NT2/D1 (cell line): ENCODE measurements around the gene AKT1.

ENCODE experiments used
- DNase-seq: peaks from one replicate; pipeline ENCODE4 v3.0.0-alpha.2; 2011; ENCODE audit warnings: low read depth, low spot score
- H3K27me3 ChIP-seq: 2 replicates; pipeline ENCODE4 v1.6.0; 2011; ENCODE audit warnings: mild to moderate bottlenecking; ENCODE audit not compliant: insufficient read length, insufficient read depth
- H3K36me3 ChIP-seq: 2 replicates; pipeline ENCODE4 v1.6.1; 2011; ENCODE audit warnings: mild to moderate bottlenecking, low read length, mixed read lengths; ENCODE audit not compliant: insufficient read depth, insufficient read length
- H3K4me1 ChIP-seq: 2 replicates; pipeline ENCODE4 v1.5.1; 2011; ENCODE audit not compliant: insufficient read depth, insufficient read length
- H3K4me3 ChIP-seq: 2 replicates; pipeline ENCODE4 v1.5.1; 2011; ENCODE audit warnings: low read depth; ENCODE audit not compliant: insufficient read length
- H3K9ac ChIP-seq: 2 replicates; pipeline ENCODE4 v1.6.0; 2011; ENCODE audit warnings: low read depth; ENCODE audit not compliant: insufficient read length
- H3K9me3 ChIP-seq: 2 replicates; pipeline ENCODE4 v1.5.1; 2011; ENCODE audit warnings: mild to moderate bottlenecking, low read length; ENCODE audit not compliant: insufficient read depth
- SUZ12 ChIP-seq: IDR thresholded peaks from 2 replicates; pipeline ENCODE4 v1.6.1; 2011; ENCODE audit not compliant: insufficient read length, insufficient read depth; ENCODE audit errors: extremely low read depth
- YY1 ChIP-seq: IDR thresholded peaks from 2 replicates; pipeline ENCODE4 v1.6.1; 2011; ENCODE audit not compliant: insufficient read length, insufficient read depth
- ZNF274 ChIP-seq: IDR thresholded peaks from 2 replicates; pipeline ENCODE4 v1.6.1; 2011; ENCODE audit warnings: mild to moderate bottlenecking, low read depth, low read length

AKT1 gene

DNA sequence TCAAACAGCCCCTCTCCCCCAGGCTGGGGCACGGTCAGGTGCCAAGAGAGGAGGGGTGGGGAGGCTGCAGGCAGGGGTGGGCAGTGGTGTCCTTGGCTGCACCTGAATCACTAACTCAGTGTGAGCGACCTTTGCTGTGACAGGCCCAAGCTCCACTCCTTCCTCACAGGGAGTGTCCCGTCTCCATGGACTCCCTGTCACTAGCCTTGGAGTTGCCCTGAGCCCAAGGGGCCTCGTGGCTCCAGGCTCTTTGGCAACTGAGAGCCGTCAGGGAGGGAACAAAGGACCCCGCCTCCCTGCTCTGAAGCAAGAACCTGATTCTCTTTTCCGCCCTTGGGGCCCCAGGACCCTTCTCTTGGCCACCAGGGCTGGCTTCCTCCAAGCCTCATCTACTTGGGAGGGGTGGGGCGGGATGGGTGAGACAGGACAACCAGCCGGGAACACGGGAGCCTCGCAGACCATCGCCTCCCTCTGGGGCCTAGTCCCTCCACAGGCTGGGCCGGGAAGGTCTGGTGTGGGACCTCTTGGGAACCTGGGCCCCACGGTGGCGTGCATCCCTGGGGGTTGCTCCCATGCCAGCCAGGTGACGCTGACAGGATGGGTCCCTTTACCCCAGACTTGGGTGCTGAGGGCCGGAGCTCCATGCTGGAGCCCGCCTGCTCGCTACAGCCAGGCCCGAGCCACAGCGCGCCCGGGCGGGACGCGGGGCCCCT is 72.5 kb downstream of the AKT1 start:
- TF ChIP-seq SUZ12 (no peak), YY1 (no peak), ZNF274 (no peak)
- DNase-seq: no peak
- H3K4me3 ChIP-seq: no peak overlapping the region

DNA sequence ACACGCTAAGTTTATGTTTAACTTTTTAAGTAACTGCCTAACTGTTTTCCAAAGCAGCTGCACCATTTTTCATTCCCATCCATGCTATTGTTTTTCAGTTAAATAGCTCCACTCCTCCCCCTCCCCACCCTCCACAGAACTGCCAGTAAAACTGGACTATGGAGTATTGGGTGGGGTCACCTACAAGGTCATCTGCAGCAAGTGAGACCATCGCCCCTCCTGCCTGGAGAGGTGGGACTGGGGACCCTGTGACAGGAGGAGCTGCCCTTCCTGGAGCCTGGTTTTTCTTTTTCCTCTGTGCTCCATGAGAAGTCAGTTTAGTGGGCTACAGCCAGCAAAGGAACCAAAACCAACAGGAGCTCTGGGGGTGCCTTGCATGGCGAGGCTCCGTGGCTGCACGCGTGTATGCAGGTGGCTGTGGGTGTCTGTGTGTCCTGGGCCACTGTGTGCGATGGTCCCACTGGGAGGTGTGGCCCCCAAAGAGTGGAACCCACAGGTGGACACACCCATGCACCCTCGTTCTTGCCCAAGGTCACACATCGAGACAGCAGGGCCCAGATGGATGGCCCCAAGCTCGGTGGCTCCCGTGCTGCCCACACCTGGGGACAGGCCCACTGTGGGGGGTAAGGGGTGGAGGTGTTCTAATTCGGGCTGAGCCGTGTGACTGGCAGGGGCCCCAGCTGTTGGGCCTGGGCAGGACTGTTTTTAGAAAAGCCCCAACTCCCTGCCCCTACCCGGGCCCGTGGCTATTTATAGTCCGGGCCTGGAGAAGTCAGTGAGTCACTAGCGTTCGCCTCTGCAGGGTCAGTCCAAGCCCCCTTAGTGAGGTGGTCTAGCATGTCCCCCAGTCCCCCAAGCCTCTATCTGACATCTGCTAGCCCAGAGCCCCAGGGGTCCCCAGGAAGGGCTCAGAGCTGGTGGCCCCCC is 73.8 kb downstream of the AKT1 start:
- peaks cover 18% of the 10 kb centered on the region for H3K4me1 ChIP-seq
- TF ChIP-seq YY1 (no peak), ZNF274 (no peak), SUZ12 (no peak)

More for the DNA sequence above, 72.5 kb downstream of the AKT1 start:
- no peaks in the 10 kb centered on the region for H3K27me3 ChIP-seq
- peaks cover 27% of the 10 kb centered on the region for H3K36me3 ChIP-seq
- no peaks in the 10 kb centered on the region for H3K9me3 ChIP-seq
- H3K4me1 ChIP-seq: peaks cover 18% of the 10 kb centered on the region
- peak overlapping the region; percentile 32 for H3K9ac ChIP-seq

More for the DNA sequence above, 73.8 kb downstream of the AKT1 start:
- Histone ChIP-seq H3K36me3 (peaks cover 34% of the 10 kb centered on the region), H3K9ac (no peak overlapping the region), H3K27me3 (no peaks in the 10 kb centered on the region), H3K9me3 (no peaks in the 10 kb centered on the region), H3K4me3 (no peak overlapping the region)
- no peak for DNase-seq
